HG02571 (cell line): ENCODE data around the gene ADH4.
"Not testable (repeated sequence)": the region's sequence is repeated elsewhere in the genome, so short reads cannot be mapped to it uniquely, and the experiment has no call there.

Source experiments
- ATAC-seq: cut with Tn5 transposase; IDR thresholded peaks from one replicate; pipeline ENCODE4 v1.9.1; 2021; ENCODE audit warnings: mild to moderate bottlenecking, moderate library complexity; ENCODE audit not compliant: unreplicated experiment

Gene ADH4

GRCh38 chr4:99144070-99144469 lies at the start of gene ADH4:
Gene ADH4 (minus strand): TSS chr4:99144297. CDS start chr4:99144222, 75 bp downstream.
- no peak for ATAC-seq

- no peak for ATAC-seq
These were observed 46.2 kb upstream of the ADH4 start for GRCh38 chr4:99190336-99190735.

GRCh38 chr4:99189900-99190299 lies 45.8 kb upstream of the ADH4 start:
- ATAC-seq: not testable (repeated sequence)

GRCh38 chr4:99186029-99186428 lies 41.9 kb upstream of the ADH4 start:
- ATAC-seq: no peak

- no peak for ATAC-seq
These were observed 41.5 kb upstream of the ADH4 start for GRCh38 chr4:99185581-99185980.

- ATAC-seq: no peak
These were observed 36.4 kb upstream of the ADH4 start for GRCh38 chr4:99180382-99181070.

- ATAC-seq: no peak
These were observed 35.5 kb upstream of the ADH4 start for GRCh38 chr4:99179626-99180025.

GRCh38 chr4:99179178-99179577 lies 35.1 kb upstream of the ADH4 start:
- no peak for ATAC-seq

- ATAC-seq: no peak
These were observed 22.4 kb upstream of the ADH4 start for GRCh38 chr4:99166544-99166943.

GRCh38 chr4:99165978-99166377 lies 21.9 kb upstream of the ADH4 start:
- no peak for ATAC-seq

GRCh38 chr4:99161373-99162099 lies 17.4 kb upstream of the ADH4 start:
- ATAC-seq: no peak

- no peak for ATAC-seq
These were observed 15.6 kb upstream of the ADH4 start for GRCh38 chr4:99159699-99160098.

- no peak for ATAC-seq
These were observed 13.4 kb upstream of the ADH4 start for GRCh38 chr4:99157478-99157935.

- no peak for ATAC-seq
These were observed 12.9 kb upstream of the ADH4 start for GRCh38 chr4:99156992-99157391.

- ATAC-seq: no peak
These were observed 10.7 kb upstream of the ADH4 start for GRCh38 chr4:99154658-99155342.

- no peak for ATAC-seq
These were observed 7.9 kb upstream of the ADH4 start for GRCh38 chr4:99151995-99152394.

GRCh38 chr4:99151452-99151851 lies 7.4 kb upstream of the ADH4 start:
- no peak for ATAC-seq

GRCh38 chr4:99149426-99150019 lies 5.4 kb upstream of the ADH4 start:
- ATAC-seq: no peak

GRCh38 chr4:99148550-99148949 lies 4.5 kb upstream of the ADH4 start:
- no peak for ATAC-seq

- no peak for ATAC-seq
These were observed 490 bp upstream of the ADH4 start for GRCh38 chr4:99144587-99144986.

GRCh38 chr4:99136329-99136728 lies 7.8 kb downstream of the ADH4 start:
- no peak for ATAC-seq
